ENCODE results near the gene SOCS7. TPM values are rescaled to one million over a fixed set of nuclear protein-coding genes. Genes with fewer than 3 reads are reported as not detected.
A peak's percentile ranks its signal among the peaks of the same experiment; 100 is the strongest.

The SOCS7 gene
- total and polyA plus RNA-seq, 4 experiments from 2014 or later, result 0.11 to 24.7 (median 12.4) TPM

- Histone ChIP-seq H3K4me3 (ENCODE audit: low read length in 2 of 2) (no peak overlapping the region), H3K4me1 (ENCODE audit: insufficient read depth, low read length) (peaks cover 31% of the 10 kb centered on the region), H3K27me3 (ENCODE audit: insufficient read depth, low read length) (no peaks in the 10 kb centered on the region), H3K27ac (ENCODE audit: low read depth, low read length) (no peak overlapping the region), H3K36me3 (ENCODE audit: insufficient read depth, low read length) (no peaks in the 10 kb centered on the region), H3K9me3 (ENCODE audit: control insufficient read depth in 1 of 2, low read length in 2 of 2) (no peaks in the 10 kb centered on the region)
- peaks cover 41 to 73% (median 51%) of the 10 kb centered on the region in 4 donors for H3K4me1 Mint-ChIP-seq
- no peaks in the 10 kb centered on the region for H3K9me3 Mint-ChIP-seq
- POLR2A ChIA-PET (ENCODE audit: partially characterized antibody), result interaction anchor here (1.2 kb wide), 1 partner anchor 37 kb away, joined by 3 read pairs; no protein-coding TSS in a partner anchor
- H3K4me3 Mint-ChIP-seq, result peak overlapping the region in 5 of 8 donors; percentile 0 to 84 (median 42)
- H3K27me3 Mint-ChIP-seq, result no peaks in the 10 kb centered on the region
- H3K27ac Mint-ChIP-seq, result peak overlapping the region in 2 of 7 donors; percentile 4 to 71
- no peak for DNase-seq
- intact Hi-C loops (cut with micrococcal nuclease), result no loop called here
- H3K36me3 Mint-ChIP-seq, result peaks cover 0 to 6% of the 10 kb centered on the region in 2 donors
- CTCF ChIA-PET (ENCODE audit: partially characterized antibody), result interaction anchor here (1.6 to 5.6 kb wide), 2 partner anchors 59 to 62 kb away, joined by 6 to 52 read pairs; no protein-coding TSS in a partner anchor
Measured at GRCh38 chr17:38354466-38354865, 2.8 kb downstream of the SOCS7 start.

GRCh38 chr17:38355251-38355650 is 3.6 kb downstream of the SOCS7 start:
- H3K27ac ChIP-seq (ENCODE audit: low read depth, low read length), result no peak overlapping the region
- intact Hi-C loops (cut with micrococcal nuclease), result no loop called here
- DNase-seq, result no peak
- no peaks in the 10 kb centered on the region for H3K27me3 ChIP-seq (ENCODE audit: insufficient read depth, low read length)
- CTCF ChIA-PET (ENCODE audit: partially characterized antibody), result interaction anchor here (0.6 to 5.6 kb wide), 4 partner anchors 33 to 960 kb away, joined by 3 to 52 read pairs (median 4); no protein-coding TSS in a partner anchor
- Mint-ChIP-seq H3K27me3 (no peaks in the 10 kb centered on the region), H3K9me3 (no peaks in the 10 kb centered on the region), H3K27ac (peak overlapping the region in 1 of 7 donors; percentile 27), H3K4me3 (peak overlapping the region in 2 of 8 donors; percentile 13 to 20), H3K4me1 (peaks cover 40 to 69% (median 49%) of the 10 kb centered on the region in 4 donors), H3K36me3 (peaks cover 0 to 6% of the 10 kb centered on the region in 2 donors)
- peaks cover 31% of the 10 kb centered on the region for H3K4me1 ChIP-seq (ENCODE audit: insufficient read depth, low read length)
- no peak overlapping the region for H3K4me3 ChIP-seq (ENCODE audit: low read length in 2 of 2)
- H3K36me3 ChIP-seq (ENCODE audit: insufficient read depth, low read length), result no peaks in the 10 kb centered on the region
- H3K9me3 ChIP-seq (ENCODE audit: control insufficient read depth in 1 of 2, low read length in 2 of 2), result no peaks in the 10 kb centered on the region
- POLR2A ChIA-PET (ENCODE audit: partially characterized antibody), result no interaction called here

GRCh38 chr17:38357486-38358123 is 6.0 kb downstream of the SOCS7 start:
- intact Hi-C loops (cut with micrococcal nuclease), result no loop called here
- Mint-ChIP-seq H3K36me3 (peaks cover 0 to 15% of the 10 kb centered on the region in 2 donors), H3K27ac (peak overlapping the region in 1 of 7 donors; percentile 62), H3K4me3 (no peak overlapping the region), H3K9me3 (no peaks in the 10 kb centered on the region), H3K27me3 (no peaks in the 10 kb centered on the region), H3K4me1 (peaks cover 36 to 56% (median 45%) of the 10 kb centered on the region in 4 donors)
- Histone ChIP-seq H3K36me3 (ENCODE audit: insufficient read depth, low read length) (peaks cover 4% of the 10 kb centered on the region), H3K4me3 (ENCODE audit: low read length in 2 of 2) (no peak overlapping the region), H3K27ac (ENCODE audit: low read depth, low read length) (no peak overlapping the region), H3K4me1 (ENCODE audit: insufficient read depth, low read length) (peaks cover 25% of the 10 kb centered on the region), H3K9me3 (ENCODE audit: control insufficient read depth in 1 of 2, low read length in 2 of 2) (no peaks in the 10 kb centered on the region), H3K27me3 (ENCODE audit: insufficient read depth, low read length) (no peaks in the 10 kb centered on the region)
- ChIA-PET CTCF (ENCODE audit: partially characterized antibody) (no interaction called here), POLR2A (ENCODE audit: partially characterized antibody) (no interaction called here)
- no peak for DNase-seq

GRCh38 chr17:38358586-38359513 is 7.2 kb downstream of the SOCS7 start:
- H3K27ac Mint-ChIP-seq, result peak overlapping the region in 1 of 7 donors; percentile 10
- intact Hi-C loops (cut with micrococcal nuclease), result no loop called here
- H3K27me3 ChIP-seq (ENCODE audit: insufficient read depth, low read length), result no peaks in the 10 kb centered on the region
- no peaks in the 10 kb centered on the region for H3K9me3 Mint-ChIP-seq
- H3K4me1 ChIP-seq (ENCODE audit: insufficient read depth, low read length), result peaks cover 14% of the 10 kb centered on the region
- no peak overlapping the region for H3K4me3 ChIP-seq (ENCODE audit: low read length in 2 of 2)
- ChIA-PET POLR2A (ENCODE audit: partially characterized antibody) (interaction anchor here (0.7 kb wide), 1 partner anchor 10 kb away, joined by 3 read pairs; no protein-coding TSS in a partner anchor), CTCF (ENCODE audit: partially characterized antibody) (interaction anchor here (1.1 to 2.5 kb wide), 2 partner anchors 9 to 63 kb away, joined by 3 to 29 read pairs; no protein-coding TSS in a partner anchor)
- H3K27me3 Mint-ChIP-seq, result no peaks in the 10 kb centered on the region
- peaks cover 29 to 46% (median 35%) of the 10 kb centered on the region in 4 donors for H3K4me1 Mint-ChIP-seq
- H3K36me3 ChIP-seq (ENCODE audit: insufficient read depth, low read length), result peaks cover 4% of the 10 kb centered on the region
- H3K27ac ChIP-seq (ENCODE audit: low read depth, low read length), result no peak overlapping the region
- no peak overlapping the region for H3K4me3 Mint-ChIP-seq
- peaks cover 0 to 17% of the 10 kb centered on the region in 2 donors for H3K36me3 Mint-ChIP-seq
- DNase-seq, result no peak
- no peaks in the 10 kb centered on the region for H3K9me3 ChIP-seq (ENCODE audit: control insufficient read depth in 1 of 2, low read length in 2 of 2)

GRCh38 chr17:38361694-38362465 is 10.2 kb downstream of the SOCS7 start:
- Mint-ChIP-seq H3K4me3 (no peak overlapping the region), H3K9me3 (no peaks in the 10 kb centered on the region)

GRCh38 chr17:38363016-38363415 is 11.4 kb downstream of the SOCS7 start:
- no peaks in the 10 kb centered on the region for H3K27me3 Mint-ChIP-seq
- H3K27me3 ChIP-seq (ENCODE audit: insufficient read depth, low read length), result no peaks in the 10 kb centered on the region
- CTCF ChIA-PET (ENCODE audit: partially characterized antibody), result interaction anchor here (1.9 kb wide), 1 partner anchor 13 kb away, joined by 8 read pairs; no protein-coding TSS in a partner anchor
- intact Hi-C loops (cut with micrococcal nuclease), result no loop called here
- H3K36me3 ChIP-seq (ENCODE audit: insufficient read depth, low read length), result peaks cover 15% of the 10 kb centered on the region
- peaks cover 2 to 8% (median 4%) of the 10 kb centered on the region in 4 donors for H3K4me1 Mint-ChIP-seq
- no peaks in the 10 kb centered on the region for H3K4me1 ChIP-seq (ENCODE audit: insufficient read depth, low read length)
- no peaks in the 10 kb centered on the region for H3K9me3 Mint-ChIP-seq
- no peak overlapping the region for H3K27ac Mint-ChIP-seq
- POLR2A ChIA-PET (ENCODE audit: partially characterized antibody), result no interaction called here
- H3K4me3 Mint-ChIP-seq, result no peak overlapping the region
- H3K27ac ChIP-seq (ENCODE audit: low read depth, low read length), result no peak overlapping the region
- no peak for DNase-seq
- H3K4me3 ChIP-seq (ENCODE audit: low read length in 2 of 2), result no peak overlapping the region
- H3K36me3 Mint-ChIP-seq, result peaks cover 12 to 45% of the 10 kb centered on the region in 2 donors
- H3K9me3 ChIP-seq (ENCODE audit: control insufficient read depth in 1 of 2, low read length in 2 of 2), result no peaks in the 10 kb centered on the region

More at GRCh38 chr17:38361694-38362465, 10.2 kb downstream of the SOCS7 start:
- Mint-ChIP-seq H3K27ac (peak overlapping the region in 1 of 7 donors; percentile 44), H3K36me3 (peaks cover 8 to 40% of the 10 kb centered on the region in 2 donors), H3K27me3 (no peaks in the 10 kb centered on the region), H3K4me1 (peaks cover 10 to 16% (median 12%) of the 10 kb centered on the region in 4 donors)
- H3K27ac ChIP-seq (ENCODE audit: low read depth, low read length), result no peak overlapping the region
- H3K9me3 ChIP-seq (ENCODE audit: control insufficient read depth in 1 of 2, low read length in 2 of 2), result no peaks in the 10 kb centered on the region
- POLR2A ChIA-PET (ENCODE audit: partially characterized antibody), result interaction anchor here (2.9 kb wide), 1 partner anchor 10 kb away, joined by 7 read pairs; the partner anchor contains the start of gene SOCS7
- H3K27me3 ChIP-seq (ENCODE audit: insufficient read depth, low read length), result no peaks in the 10 kb centered on the region
- intact Hi-C loops (cut with micrococcal nuclease), result no loop called here
- CTCF ChIA-PET (ENCODE audit: partially characterized antibody), result interaction anchor here (1.2 to 2.0 kb wide), 3 partner anchors 13 to 62 kb away, joined by 3 to 10 read pairs (median 7); no protein-coding TSS in a partner anchor
- H3K4me1 ChIP-seq (ENCODE audit: insufficient read depth, low read length), result no peaks in the 10 kb centered on the region
- H3K4me3 ChIP-seq (ENCODE audit: low read length in 2 of 2), result no peak overlapping the region
- peaks cover 11% of the 10 kb centered on the region for H3K36me3 ChIP-seq (ENCODE audit: insufficient read depth, low read length)
- DNase-seq, result no peak
